Aorta (tissue), 5 donors: ENCODE data around the gene HOXB3. TPM values are rescaled to one million over a fixed set of nuclear protein-coding genes. Genes with fewer than 3 reads are reported as not detected.

Source experiments
- ATAC-seq: fragments of 200-7000 bp; cut with Tn5 transposase; one replicate; pipeline ENCODE4 v1.9.1; 2022; ENCODE audit warnings: moderate library complexity; ENCODE audit not compliant: low FRiP score
- DNase-seq, 2 donors: peaks; one replicate each; pipeline ENCODE4 v3.0.0-alpha.2; 2020
- H3K27ac ChIP-seq, 2 donors: one replicate each; pipeline ENCODE4 v1.5.1; 2013; ENCODE audit warnings: low read length in 2 of 2, mild to moderate bottlenecking in 2 of 2, moderate library complexity in 2 of 2, control low read depth in 1 of 2, inconsistent platforms in 1 of 2, low read depth in 1 of 2
- H3K27me3 ChIP-seq, 2 donors: one replicate each; pipeline ENCODE4 v1.6.1; 2013; ENCODE audit warnings: control low read depth in 1 of 2, low read length in 1 of 2, mild to moderate bottlenecking in 1 of 2, moderate library complexity in 1 of 2; ENCODE audit not compliant: insufficient read depth in 2 of 2, control insufficient read depth in 1 of 2
- H3K36me3 ChIP-seq, 2 donors: one replicate each; pipeline ENCODE4 v1.6.1; 2013; ENCODE audit warnings: control low read depth in 1 of 2, low read length in 1 of 2, mild to moderate bottlenecking in 1 of 2; ENCODE audit not compliant: insufficient read depth in 2 of 2, control insufficient read depth in 1 of 2
- H3K4me1 ChIP-seq, 2 donors: one replicate each; pipeline ENCODE4 v1.6.1; 2013; ENCODE audit warnings: low read length in 2 of 2, control low read depth in 1 of 2, mild to moderate bottlenecking in 1 of 2, moderate library complexity in 1 of 2; ENCODE audit not compliant: insufficient read depth in 2 of 2, control insufficient read depth in 1 of 2
- H3K4me3 ChIP-seq, 2 donors: one replicate each; pipeline ENCODE4 v1.5.1; 2013; ENCODE audit warnings: low read length in 2 of 2, control low read depth in 1 of 2, mild to moderate bottlenecking in 1 of 2
- H3K9me3 ChIP-seq: one replicate; pipeline ENCODE4 v1.6.1; 2013; ENCODE audit warnings: mild to moderate bottlenecking, low read length; ENCODE audit not compliant: control insufficient read depth
- WGBS, 2 donors: extraction: QIAGEN DNeasy Blood & Tissue Kit; methylation state at CpG; one replicate each; pipeline ENCODE4 v1.1.7; 2013; 5-methylcytosine and 5-hydroxymethylcytosine counted together
- intact Hi-C, 2 donors: fragments of 100-400 bp; cut with DNase I; formaldehyde crosslinking; loops; one replicate each; pipeline versions ENCODE4 v1.14.2 to v1.15.0; 2022
- polyA plus RNA-seq, 2 donors: library from polyadenylated mRNA; stranded (reverse); fragments of 200-250 nt; gene quantifications; one replicate each; pipeline ENCODE4 v1.2.3, GENCODE V29; 2013
- total RNA-seq, 2 donors: library from RNA; stranded (reverse); fragmentation: NEBNext Ultra II Directional; extraction: Animal tissue kit (Norgen Biotek cat#: 25700); gene quantifications; one replicate each; pipeline ENCODE4 v1.2.1, GENCODE V29; 2021
- donor health status: healthy with polysubstance abuse.
- donor health status: Bipolar disorder and iron deficiency.
- donor health status: DM: no; HTN: no; CAD: no.
- donor health status: DM: no; HTN: no; CAD: no.
- donor health status: DM: yes; HTN: yes; CAD: no.

Gene HOXB3
- total and polyA plus RNA-seq, 4 donors = 2.4 to 62.9 (median 25.3) TPM

GRCh38 chr17:48592057-48592514 lies 2.0 kb upstream of the HOXB3 start:
- Histone ChIP-seq H3K4me3 (no peak overlapping the region), H3K9me3 (no peaks in the 10 kb centered on the region), H3K27me3 (no peaks in the 10 kb centered on the region), H3K27ac (no peak overlapping the region), H3K36me3 (no peaks in the 10 kb centered on the region), H3K4me1 (no peaks in the 10 kb centered on the region)
- DNase-seq (no peak), ATAC-seq (no peak)
- intact Hi-C loops = loop anchor here (2.0 to 10.0 kb wide), 3 partner anchors 99 to 567 kb away; no protein-coding TSS in a partner anchor
- 67 to 88% methylated on average over 33 of the region's 33 CpGs for WGBS, 2 donors

DNA sequence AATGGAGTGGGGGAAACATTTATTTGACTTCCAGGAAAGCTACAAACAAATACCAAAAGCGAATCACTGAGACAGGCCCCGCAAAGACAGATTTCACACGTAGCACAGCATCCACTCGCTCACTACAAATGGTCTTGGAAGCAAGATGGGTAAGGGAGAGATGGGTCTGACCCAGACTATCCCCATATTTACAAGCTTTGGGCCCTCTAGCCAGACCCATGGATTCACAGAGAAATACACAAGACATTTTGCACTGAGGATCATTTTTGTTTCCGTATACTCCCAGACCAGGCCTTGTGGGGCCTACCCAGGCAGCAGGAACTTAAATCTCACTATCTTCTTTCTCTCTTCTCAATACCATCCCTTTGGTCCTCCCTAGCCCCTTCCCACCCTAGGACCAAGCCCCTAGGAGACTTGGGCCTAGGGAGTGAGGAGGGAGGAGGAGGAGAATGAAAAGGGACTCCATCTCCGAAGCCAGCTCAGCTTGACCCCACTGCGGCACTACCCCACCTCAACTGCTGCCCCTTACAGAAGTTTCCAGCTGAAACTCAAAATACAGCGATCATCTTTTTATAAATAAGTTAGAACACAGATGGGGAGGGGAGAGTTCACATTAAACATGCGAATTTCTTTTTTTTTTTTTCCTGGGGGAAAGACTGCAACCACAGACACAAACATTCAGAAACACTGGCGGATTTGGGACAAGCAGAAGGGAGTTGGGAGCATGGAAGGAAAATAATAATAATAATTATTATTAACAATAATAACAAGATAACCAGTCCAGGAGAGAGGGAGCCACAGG lies 1.4 kb upstream of the HOXB3 start:
- ATAC-seq = no peak
- 93 to 94% methylated on average over 10 of the region's 10 CpGs for WGBS, 2 donors
- Histone ChIP-seq H3K4me3 (no peak overlapping the region), H3K4me1 (no peaks in the 10 kb centered on the region), H3K27ac (no peak overlapping the region), H3K27me3 (no peaks in the 10 kb centered on the region), H3K36me3 (no peaks in the 10 kb centered on the region), H3K9me3 (no peaks in the 10 kb centered on the region)
- intact Hi-C loops = loop anchor here (2.0 to 10.0 kb wide), 3 partner anchors 99 to 567 kb away; no protein-coding TSS in a partner anchor
- no peak for DNase-seq

GRCh38 chr17:48590607-48591161 lies 643 bp upstream of the HOXB3 start:
- H3K4me3 ChIP-seq = no peak overlapping the region
- no peaks in the 10 kb centered on the region for H3K27me3 ChIP-seq
- H3K27ac ChIP-seq = no peak overlapping the region
- H3K36me3 ChIP-seq = no peaks in the 10 kb centered on the region
- no peaks in the 10 kb centered on the region for H3K4me1 ChIP-seq
- intact Hi-C loops = loop anchor here (5.0 to 10.0 kb wide), 2 partner anchors 238 to 566 kb away; no protein-coding TSS in a partner anchor
- ATAC-seq (no peak), DNase-seq (no peak)
- H3K9me3 ChIP-seq = no peaks in the 10 kb centered on the region

DNA sequence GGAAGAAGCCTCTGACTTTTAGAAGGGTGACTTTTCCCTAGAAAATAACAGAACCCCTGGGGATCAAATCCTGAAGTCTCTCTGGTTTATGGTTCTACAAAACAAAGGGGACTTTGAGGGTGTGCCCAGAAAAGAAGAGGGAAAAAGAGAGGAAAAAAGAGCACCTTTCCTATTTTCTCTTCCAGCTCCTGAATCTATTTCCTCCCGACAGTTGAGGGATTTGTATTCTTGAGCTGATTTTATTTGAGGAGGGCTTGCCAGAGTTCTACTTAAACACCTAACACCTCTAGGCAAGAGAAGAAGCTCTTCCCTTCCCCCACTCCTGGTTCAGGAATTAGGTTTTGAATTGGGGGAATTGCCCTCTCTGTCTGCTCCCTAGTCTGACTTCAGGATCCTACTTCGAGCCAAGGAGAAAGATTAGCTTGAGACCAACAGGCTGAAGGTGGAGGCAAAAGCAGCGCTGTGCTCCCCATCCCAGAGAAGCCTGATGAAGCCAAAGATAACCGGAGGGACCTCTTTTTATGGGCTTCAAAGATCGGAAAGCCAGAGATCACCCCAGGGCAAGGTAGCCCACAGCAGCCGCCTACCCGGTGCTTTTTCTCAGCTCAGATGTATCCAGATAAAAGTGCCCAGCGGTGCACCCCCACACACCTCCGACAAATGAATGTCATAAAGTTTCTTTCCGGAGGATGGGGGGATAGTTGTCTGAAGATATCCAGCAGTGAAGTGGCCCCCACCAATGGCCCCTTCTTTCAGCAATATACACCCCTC lies 796 bp downstream of the HOXB3 start:
- no peak for ATAC-seq
- intact Hi-C loops = no loop called here
- Histone ChIP-seq H3K4me3 (no peak overlapping the region), H3K4me1 (no peaks in the 10 kb centered on the region), H3K36me3 (no peaks in the 10 kb centered on the region), H3K9me3 (no peaks in the 10 kb centered on the region), H3K27ac (no peak overlapping the region), H3K27me3 (no peaks in the 10 kb centered on the region)
- DNase-seq = no peak
- WGBS, 2 donors = 79 to 93% methylated on average over 10 of the region's 10 CpGs

- H3K4me3 ChIP-seq = no peak overlapping the region
- intact Hi-C loops = no loop called here
- no peak for ATAC-seq
- no peaks in the 10 kb centered on the region for H3K36me3 ChIP-seq
- 67 to 81% methylated on average over 2 of the region's 2 CpGs for WGBS, 2 donors
- no peaks in the 10 kb centered on the region for H3K27me3 ChIP-seq
- DNase-seq = no peak
- H3K9me3 ChIP-seq = no peaks in the 10 kb centered on the region
- no peak overlapping the region for H3K27ac ChIP-seq
- H3K4me1 ChIP-seq = no peaks in the 10 kb centered on the region
Observed at GRCh38 chr17:48588528-48588927, 1.5 kb downstream of the HOXB3 start.

- ATAC-seq = no peak
- Histone ChIP-seq H3K27me3 (no peaks in the 10 kb centered on the region), H3K4me1 (no peaks in the 10 kb centered on the region), H3K4me3 (no peak overlapping the region), H3K27ac (no peak overlapping the region), H3K36me3 (no peaks in the 10 kb centered on the region), H3K9me3 (no peaks in the 10 kb centered on the region)
- intact Hi-C loops = no loop called here
- DNase-seq = no peak
- 83 to 85% methylated on average over 2 of the region's 2 CpGs for WGBS, 2 donors
Observed at GRCh38 chr17:48588074-48588415, 2.0 kb downstream of the HOXB3 start.

GRCh38 chr17:48587276-48588073 lies 2.6 kb downstream of the HOXB3 start:
- Histone ChIP-seq H3K27me3 (no peaks in the 10 kb centered on the region), H3K36me3 (no peaks in the 10 kb centered on the region), H3K4me3 (no peak overlapping the region), H3K9me3 (no peaks in the 10 kb centered on the region), H3K4me1 (no peaks in the 10 kb centered on the region), H3K27ac (no peak overlapping the region)
- ATAC-seq (no peak), DNase-seq (no peak)
- intact Hi-C loops = no loop called here
- WGBS, 2 donors = 73 to 84% methylated on average over 5 of the region's 5 CpGs
